Activated T-cell treated with anti-CD3 and anti-CD28 coated beads, Interleukin-2, amount 50 U/mL, for 48 hours (primary cell): Measurements from ENCODE around the gene DCAF6.
"Not testable (repeated sequence)": the region's sequence is repeated elsewhere in the genome, so short reads cannot be mapped to it uniquely, and the experiment has no call there.

Experiments used
- DNase-seq, 2 experiments: peaks; one replicate each; pipeline ENCODE4 v3.0.0-alpha.2; 2020

Gene DCAF6

DNA sequence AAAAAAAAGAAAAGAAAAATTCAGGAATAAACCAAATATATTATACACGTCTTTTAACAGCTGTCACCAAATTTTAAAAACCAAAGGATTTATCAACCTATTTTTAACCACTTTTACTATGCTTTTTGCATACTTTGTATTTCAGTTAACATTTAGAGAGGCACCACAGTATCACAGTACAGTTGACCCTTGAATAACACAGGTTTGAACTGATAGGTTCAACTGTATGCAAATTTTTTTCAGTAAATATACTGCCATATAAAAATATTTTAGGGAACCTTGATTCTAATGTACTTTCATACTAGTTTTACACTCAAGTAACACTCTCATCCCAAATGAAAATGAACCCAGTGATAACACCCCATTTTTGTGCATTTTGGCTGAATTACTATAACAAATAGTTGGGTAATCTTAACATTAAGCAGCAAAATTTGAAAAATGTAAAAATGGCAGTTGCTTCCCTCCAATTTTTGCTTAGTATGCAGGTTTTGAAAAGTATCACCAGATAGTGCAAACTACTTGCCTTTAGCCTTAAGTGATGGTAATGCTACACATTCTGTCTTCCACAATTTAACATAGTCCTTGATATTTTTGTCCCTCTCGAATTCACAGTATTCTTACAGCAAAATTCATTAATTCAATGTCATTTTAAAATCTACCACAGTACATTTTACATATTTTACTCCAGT, 11.8 kb upstream of the DCAF6 start:
- no peak for DNase-seq

DNA sequence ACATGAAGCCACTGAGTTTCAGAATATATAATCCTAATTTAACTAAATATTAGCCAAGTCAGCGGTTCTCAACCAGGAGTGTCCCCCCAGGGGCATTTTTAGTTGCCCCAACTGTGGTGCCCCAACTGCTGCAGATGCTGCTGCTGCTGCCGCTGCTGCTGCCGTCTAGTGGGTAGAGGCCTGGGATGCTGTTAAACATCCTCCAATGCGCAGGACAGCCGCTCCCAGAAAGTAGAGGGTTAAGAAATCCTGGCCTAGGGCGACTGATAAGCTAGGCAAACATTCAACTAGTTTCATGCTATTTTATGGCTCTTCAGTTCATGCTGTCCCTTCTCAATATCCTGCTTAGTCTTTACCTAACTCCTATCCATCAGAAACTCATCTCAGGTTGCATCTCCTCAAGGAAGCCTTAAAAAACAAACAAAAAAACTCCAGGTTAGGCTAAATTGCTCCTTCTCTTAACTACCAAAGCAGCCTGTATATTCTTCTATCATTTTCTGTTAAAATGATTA, 9.9 kb upstream of the DCAF6 start:
- no peak for DNase-seq

DNA sequence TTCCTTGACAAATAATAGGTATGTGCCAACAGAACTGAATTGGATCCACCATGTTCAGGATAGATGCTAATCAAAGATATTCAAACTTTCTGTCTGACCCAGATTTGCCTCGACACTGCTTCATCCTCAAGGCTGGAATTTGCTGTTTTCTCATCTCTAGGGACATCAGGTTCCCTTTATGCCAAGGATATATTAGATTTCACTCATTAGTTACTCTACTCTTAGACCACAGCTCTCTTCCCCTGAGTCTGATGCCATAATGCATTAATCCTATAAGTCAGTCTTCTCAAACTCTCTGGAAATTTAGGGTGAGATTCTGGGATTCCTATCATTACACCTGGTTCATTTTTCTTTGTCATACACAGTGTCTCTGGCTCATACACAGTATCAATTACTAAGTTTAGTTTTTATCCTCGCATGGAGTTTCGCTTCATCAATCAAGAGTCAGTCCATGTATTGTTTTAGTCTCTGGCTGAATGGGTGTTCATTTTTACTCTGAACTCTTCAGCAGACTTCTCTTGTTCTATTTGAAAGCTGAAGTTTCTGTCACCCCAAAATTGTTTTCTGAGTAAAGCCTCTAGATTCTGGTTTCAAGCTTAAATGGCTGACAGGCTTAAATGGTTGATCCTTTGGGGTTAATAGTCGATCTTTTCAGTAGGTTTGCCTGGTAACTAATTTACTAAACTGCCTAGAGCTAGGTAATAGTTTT, 9.3 kb upstream of the DCAF6 start:
- DNase-seq, result no peak

DNA sequence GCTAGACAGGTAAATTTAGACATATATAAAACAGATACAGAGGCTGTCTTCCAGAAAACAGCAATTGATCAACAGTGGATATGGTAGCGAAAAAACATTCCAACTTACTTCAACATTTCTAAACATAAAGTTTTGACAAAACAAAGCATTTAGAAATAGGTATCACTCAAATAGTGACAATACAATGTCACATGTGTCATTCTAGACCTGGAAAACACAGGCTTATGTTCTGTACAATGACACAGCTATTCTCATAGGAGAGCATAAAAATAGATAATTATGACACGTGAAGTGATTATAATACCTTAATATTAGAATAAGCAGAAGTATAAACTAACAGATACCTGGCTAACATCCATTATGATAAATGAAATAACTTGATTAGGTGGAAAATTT, 8.0 kb upstream of the DCAF6 start:
- DNase-seq, result no peak

DNA sequence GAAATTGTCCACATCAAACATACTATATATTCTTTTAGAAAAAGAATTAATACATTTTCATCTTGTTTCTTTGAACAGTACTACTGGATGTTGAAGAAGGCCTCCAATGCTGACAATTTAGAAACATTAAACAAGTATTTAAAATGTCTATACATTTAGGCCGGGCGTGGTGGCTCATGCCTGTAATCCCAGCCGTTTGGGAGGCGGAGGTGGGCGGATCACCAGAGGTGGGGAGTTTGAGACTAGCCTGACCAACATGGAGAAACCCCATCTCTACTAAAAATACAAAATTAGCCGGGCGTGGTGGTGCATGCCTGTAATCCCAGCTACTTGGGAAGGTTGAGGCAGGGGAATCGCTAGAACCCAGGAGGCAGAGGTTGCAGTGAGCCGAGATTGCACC, 7.6 kb upstream of the DCAF6 start:
- not testable (repeated sequence) for DNase-seq

DNA sequence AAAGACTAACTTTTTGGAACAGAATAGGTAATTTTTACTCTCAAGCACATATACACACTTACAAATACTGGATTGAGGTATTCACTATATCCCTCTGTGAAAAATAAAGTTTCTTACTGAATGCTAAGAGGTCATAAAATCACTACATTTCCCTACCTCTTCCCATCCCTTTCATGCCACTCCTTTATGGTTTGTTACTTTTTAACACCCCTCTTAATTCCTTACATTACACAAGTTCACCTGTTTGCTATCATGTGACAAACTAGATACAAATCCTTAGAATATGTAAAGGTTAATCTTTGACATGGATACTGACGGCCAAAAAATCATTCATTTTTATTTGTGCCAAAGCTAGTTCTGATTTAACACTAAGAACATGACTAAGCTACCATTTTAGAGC, 6.8 kb upstream of the DCAF6 start:
- no peak for DNase-seq

DNA sequence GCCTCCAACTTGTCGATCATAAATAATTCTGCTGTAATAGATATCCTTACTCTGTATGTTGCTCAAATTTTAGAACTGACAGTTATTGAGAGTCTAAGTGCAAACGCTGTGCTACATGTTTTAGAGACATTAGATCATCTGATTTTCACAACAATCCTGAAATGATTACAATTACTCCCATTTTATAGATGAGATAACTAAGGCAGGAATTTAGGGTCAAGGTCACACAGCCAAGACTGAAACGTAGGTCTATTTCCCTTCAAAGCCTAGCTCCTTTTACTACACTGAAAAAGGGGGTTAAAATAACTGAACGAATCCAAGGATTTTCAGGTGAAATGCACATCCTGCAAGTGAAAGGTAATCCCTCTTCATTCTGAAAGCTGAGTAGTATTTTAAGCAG, 2.7 kb upstream of the DCAF6 start:
- DNase-seq, result no peak

DNA sequence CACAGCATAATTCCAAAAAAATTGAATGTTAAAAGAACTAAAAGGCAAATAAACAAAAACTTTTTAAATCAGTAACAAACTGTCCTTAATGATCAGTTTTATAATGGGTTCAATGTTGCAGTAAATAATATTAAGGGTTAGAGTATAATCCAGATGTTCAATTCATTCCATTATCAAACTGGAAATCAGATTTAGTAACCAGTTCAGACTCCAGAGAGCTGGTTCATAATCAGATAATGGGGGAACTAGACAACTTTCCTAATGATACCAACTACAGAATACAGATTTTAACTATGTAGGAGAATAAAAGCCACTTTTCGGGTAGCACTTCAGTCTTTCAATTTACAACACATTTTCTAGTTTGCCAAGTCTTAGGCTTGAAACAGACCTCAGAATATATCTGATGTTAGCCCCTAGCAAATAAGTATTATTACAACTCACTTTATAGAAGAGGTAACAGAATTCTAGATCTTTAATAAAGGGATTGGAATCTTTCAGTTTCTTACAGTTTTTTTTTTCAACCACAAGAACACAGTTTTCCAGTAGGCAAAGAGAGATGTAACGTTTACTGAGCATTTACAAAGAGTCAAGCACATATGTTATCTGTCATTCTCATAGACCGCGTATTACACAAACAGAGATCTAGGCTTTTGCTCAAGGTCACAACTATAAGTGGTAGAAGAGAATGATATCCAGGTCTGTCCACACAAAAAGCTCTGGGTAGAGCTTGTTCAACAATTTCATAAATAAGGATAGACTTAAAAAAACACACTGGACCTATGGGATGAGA, 1.9 kb upstream of the DCAF6 start:
- DNase-seq, result no peak

DNA sequence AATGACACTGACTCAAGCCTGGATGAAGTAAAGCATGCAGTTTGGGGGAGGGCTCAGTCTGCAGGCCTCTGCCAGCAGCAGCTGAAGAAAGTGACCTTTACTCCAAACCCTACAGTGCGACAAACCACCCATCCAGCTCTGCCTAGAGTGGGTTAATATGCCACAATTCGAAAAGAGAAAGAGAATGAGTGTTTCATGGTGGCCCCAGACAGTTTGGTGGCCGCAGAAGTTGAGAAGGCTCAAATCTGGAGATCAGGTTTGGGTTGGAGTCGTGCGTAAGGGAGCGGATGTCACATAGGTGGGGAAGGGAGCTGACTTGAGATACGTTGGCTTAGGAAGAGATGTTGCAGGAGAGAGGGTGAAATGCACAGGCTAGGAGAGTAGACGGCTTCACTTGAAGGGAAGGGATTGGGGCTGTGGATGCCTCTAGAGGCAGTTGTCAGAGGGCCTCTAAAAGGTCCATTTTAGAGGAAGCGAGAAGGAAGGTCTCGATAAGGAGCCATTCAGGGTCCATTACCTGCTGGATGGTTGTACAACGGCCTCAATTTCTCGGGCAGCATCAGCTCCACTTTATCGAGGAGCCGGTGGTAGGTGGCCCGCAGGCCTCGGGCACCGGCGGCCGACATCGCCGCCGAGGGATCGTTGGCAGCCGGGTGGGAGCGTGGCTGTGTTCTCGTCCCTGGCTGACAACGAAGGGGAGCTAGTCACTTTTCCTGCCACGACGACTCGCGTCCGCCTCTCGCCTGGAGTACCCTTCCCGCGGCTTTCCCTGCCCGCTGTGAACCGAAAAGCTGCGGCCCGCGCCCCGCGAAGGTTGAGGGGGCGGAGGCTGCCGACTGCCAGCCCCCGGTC, 1.0 kb upstream of the DCAF6 start:
- DNase-seq, result peak; percentile 67 to 68

DNA sequence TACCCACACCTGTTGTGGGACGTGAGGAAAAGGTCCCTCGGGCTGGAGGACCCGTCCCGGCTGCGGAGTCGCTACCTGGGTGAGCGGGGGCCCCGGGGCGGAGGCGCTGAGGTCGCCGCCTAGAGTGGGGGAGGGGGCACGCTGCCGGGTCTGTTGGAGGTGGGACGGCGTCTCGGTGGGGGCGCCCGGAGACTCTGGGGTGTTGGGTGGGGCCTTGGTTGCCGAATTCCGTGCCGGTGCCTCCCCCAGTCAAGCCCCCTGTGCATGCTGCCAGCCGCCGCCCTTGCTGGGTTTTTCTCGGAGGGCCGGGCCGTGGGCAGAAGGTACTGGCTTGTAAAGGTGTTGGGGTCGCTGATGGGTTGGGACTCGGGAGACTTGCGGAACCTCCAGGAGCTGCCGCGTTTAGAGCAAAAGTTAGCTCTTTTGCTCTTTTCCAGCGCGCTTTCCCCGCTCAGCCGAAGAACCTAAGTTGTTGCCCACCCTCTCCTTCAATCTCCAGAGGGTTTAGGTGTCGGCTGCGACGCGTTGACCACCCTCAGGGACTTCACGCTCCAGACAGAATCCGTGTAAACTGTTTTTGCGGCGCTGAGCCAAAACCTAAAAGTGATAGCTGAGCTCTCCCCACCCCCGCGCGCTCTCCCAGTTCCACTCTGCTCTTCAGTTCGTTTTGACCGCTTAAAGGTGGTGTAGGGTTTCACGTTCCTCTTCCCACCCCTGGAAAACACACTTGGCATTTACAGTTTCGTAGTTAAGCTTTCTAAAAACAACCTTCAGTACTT, 636 bp downstream of the DCAF6 start, which contains the start of gene MPC2:
TSS of gene MPC2 (minus strand) at position 143 of the 779 bp plus-strand sequence. CDS start 1,231 bp downstream, outside the sequence.
- DNase-seq, result peak; percentile 69 to 73

DNA sequence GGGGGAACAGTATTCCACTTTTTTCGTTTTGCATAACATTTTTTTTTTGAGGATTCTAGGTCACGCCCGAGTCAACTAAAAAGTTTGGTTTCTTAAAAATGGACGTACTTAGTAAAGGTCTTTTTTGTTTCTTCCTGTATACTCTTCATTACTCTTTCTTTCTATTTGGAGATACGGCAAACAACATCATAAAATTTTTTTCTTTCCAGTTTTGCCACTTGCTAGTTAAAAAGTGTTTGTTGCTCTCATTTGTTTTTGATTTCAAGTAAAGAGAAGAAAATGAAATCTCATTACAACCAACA, 1.2 kb downstream of the DCAF6 start:
- DNase-seq, result no peak

DNA sequence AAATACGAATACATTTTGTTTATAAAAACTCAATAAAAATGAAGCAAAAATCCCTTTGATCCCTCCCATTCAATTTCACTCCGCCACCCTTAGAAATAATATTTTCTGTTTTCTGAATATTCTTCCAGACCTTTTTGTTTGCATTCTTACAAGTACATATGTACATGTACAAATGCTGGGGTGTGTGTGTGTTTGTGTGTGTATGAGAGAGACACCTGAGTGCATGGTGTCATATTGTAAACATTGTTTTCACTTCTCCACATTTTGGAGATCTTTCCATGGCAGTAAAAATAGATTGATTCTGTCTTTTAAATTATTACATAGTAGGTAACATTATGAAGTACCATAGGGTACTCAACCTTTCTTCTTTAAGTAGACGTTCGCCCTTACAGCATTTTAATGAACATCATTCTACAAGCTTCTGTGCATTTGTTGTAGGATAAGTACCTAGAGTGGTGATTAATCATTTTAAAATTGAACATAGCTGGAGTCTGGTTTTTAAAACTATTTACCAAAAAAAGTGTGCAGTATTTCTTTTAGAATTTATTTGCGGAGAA, 1.7 kb downstream of the DCAF6 start:
- no peak for DNase-seq

DNA sequence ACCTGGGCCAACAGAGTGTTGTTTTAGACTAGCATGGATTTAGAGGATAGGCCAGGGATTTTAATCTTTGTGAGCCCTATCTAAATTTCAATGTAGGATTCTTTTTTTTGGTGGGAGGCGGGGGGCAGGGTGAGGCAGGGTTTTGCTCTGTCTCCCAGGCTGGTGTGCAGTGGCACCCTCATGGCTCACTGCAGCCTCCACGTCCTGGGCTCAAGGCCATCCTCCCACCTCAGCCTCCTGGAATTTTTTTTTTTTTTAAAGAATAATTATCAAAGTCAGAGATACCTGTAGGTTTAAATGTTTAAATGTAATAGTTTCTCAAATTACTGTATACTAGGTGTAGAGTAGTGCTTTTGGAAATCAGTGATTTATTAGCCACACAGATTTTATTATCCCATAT, 3.8 kb downstream of the DCAF6 start:
- DNase-seq, result no peak

DNA sequence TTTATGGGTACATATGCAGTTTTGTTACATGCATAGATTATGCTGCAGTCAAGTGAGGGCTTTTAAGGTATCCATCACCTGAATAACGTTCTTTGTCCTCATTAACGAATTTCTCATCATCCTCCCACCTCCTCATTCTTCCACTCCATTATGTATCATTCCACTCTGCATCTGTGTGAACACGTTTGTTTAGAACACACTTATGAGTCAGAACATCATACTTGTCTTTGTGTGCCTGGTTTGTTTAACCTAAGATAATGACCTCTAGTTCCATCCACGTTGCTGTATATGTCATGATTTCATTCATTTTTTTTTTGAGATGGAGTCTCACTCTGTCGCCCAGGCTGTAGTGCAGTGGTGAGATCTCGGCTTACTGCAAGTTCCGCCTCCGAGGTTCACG, 7.1 kb downstream of the DCAF6 start:
- no peak for DNase-seq

DNA sequence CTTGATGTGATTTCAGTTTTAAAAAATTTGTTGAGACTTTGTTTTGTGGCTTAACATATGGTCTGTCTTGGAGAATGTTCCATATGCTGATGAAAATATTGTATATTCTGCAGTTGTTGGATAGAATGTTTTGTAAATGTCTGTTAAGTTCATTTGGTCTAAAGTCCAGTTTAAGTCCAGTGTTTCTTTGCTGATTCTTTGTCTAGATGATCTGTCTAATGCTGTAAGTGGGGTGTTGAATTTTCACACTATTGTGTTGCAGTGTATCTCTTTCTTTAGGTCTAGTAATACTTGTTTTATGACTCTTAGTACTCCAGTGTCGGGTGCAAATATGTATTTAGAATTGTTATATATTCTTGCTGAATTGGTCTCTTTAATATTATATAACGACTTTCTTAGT, 11.2 kb downstream of the DCAF6 start:
- DNase-seq, result no peak

DNA sequence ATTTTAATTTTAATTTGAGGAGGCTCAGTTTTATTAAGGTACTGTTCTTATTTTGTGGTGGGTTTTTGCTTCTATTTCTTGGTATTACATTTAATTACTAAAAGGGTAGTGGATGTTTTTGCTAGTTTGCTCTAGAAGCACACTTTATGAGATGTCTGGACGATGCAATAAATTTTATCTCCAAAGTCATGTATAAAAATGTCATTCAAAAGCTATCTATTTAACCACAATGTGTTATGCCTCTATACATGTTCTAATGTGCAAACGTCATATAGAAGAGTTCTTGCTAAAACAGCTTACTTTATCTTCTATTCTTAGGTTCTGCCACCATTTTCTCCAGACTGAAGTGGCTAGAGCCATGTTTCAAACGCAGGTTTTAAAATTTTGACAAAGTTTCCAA, 13.3 kb downstream of the DCAF6 start:
- no peak for DNase-seq

DNA sequence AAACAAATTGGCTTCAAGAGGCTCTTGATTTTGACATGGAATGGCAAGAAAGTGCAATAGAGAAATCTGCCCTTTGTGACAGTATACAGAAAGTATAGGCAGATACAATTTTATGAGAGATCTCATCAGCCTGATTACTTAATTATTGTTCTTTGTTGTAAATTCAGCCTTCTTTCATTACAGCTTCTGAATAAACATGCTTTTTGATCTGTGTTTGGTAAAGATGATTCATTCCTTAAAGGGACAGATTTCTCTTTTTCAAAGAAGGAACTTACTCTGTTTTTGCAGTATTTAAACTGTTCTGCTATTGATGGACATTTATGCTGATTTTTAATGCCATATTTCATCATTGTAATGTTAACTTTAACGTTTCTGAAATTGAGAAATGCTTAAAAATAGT, 14.1 kb downstream of the DCAF6 start:
- no peak for DNase-seq

DNA sequence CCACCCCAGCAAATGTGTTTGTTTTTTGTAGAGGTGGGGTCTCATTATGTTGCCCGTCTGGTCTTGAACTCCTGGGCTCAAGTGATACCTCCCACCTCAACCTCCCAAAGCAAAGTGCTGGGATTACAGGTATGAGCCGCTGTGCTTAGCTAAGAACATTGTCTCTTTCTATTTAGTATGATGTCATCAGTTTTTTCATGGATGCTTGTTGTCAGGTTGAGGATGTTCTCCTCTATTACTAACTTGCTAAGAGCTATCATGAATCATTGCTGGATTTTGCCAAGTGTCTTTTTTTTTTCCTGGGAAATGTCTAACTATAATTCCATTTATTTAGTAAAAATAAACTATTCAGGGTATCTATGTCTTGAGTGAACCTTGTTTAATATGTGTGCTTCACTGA, 19.4 kb downstream of the DCAF6 start:
- DNase-seq, result no peak

DNA sequence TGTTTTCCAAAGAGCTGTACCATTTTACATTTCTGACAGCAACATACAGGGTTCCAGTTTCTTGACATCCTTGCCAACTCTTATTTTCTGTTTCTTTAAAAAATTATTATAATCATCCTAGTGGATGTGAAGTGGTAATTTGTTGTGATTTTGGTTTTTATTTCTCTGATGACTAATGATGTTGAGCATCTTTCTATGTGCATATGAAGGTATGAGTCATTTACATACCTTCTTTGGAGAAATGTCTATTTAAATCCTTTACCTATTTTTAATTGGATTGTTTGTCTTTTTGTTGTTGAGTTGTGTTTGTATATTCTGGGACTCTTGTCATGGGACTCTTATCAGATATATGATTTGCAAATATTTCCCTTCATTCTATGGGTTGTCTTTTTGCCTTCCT, 21.2 kb downstream of the DCAF6 start:
- no peak for DNase-seq

DNA sequence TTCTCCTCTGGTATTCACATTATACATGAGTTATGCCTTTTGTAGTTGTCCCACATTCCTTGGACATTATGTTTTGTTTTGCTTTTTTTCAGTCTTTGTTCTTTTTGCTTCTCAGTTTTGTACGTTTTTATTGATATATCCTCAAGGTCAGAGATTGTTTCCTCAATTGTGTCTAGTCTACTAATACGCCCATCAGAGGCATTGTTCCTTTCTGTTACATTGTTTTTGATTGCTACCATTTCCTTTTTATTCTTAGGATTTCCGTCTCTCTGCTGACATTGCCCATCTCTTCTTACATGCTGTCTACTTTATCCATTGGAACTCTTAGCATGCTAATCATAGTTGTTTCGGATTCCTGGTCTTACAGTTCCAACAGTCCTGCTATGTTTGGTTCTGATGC, 28.2 kb downstream of the DCAF6 start:
- no peak for DNase-seq

DNA sequence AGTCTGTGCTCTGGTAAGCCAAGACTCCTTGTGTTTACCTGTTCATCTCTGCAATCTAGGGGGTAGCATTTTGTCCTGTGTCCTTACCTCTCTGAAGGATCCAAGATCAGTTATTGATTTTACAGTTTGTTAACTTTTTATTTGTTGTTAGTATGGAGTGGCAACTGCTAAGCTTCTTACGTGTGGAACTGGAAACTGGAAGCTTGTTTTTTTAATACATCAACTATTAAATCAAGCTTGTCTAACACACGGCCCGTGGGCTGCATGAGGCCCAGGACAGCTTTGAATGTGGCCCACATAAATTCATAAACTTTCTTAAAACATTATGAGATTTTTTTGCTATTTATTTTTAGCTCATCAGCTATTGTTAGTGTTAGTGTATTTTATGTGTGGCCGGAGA, 29.6 kb downstream of the DCAF6 start:
- DNase-seq, result no peak

DNA sequence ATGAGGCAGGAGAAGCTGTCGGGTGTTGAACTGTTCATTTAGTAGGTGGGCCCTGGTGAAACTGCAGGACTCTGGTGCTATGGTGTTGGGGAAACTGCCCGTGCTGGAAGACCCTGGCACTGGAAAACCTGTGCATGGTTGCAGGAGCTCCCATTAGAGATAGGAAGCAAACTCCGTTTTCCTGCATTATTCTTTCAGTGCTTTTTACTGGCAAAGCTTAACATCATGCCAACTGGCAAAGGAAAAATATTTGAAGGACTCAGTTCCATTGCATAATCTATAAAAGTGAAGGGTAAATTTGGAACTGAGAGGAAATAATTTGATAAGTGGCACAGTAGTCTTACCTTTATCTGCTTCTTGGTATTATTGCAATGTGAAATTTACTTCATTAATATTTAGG, 32.1 kb downstream of the DCAF6 start:
- DNase-seq, result no peak
